HG02798 (cell line): Measurements from ENCODE around the gene TMEM132E.

ENCODE experiments used
- ATAC-seq: cut with Tn5 transposase; IDR thresholded peaks from one replicate; pipeline ENCODE4 v1.9.1; 2021; ENCODE audit warnings: mild to moderate bottlenecking; ENCODE audit not compliant: unreplicated experiment, poor library complexity

Gene TMEM132E

GRCh38 chr17:34568953-34569352 is 10.4 kb upstream of the TMEM132E start:
- ATAC-seq: no peak

- no peak for ATAC-seq
These were observed 9.8 kb upstream of the TMEM132E start for GRCh38 chr17:34569591-34569990.

- no peak for ATAC-seq
These were observed 8.9 kb upstream of the TMEM132E start for GRCh38 chr17:34570506-34570905.

GRCh38 chr17:34571428-34572130 is 7.8 kb upstream of the TMEM132E start:
- no peak for ATAC-seq

GRCh38 chr17:34572483-34572882 is 6.9 kb upstream of the TMEM132E start:
- ATAC-seq: no peak

GRCh38 chr17:34575182-34575581 is 4.2 kb upstream of the TMEM132E start:
- ATAC-seq: no peak

- no peak for ATAC-seq
These were observed 1.4 kb upstream of the TMEM132E start for GRCh38 chr17:34578016-34578415.

- no peak for ATAC-seq
These were observed 746 bp upstream of the TMEM132E start for GRCh38 chr17:34578656-34579016.

- ATAC-seq: no peak
These were observed 750 bp downstream of the TMEM132E start for GRCh38 chr17:34579979-34580684.

- ATAC-seq: no peak
These were observed 1.5 kb downstream of the TMEM132E start for GRCh38 chr17:34580685-34581445.

- no peak for ATAC-seq
These were observed 2.2 kb downstream of the TMEM132E start for GRCh38 chr17:34581446-34582184.

GRCh38 chr17:34582185-34582900 is 3.0 kb downstream of the TMEM132E start:
- ATAC-seq: no peak

- ATAC-seq: no peak
These were observed 3.5 kb downstream of the TMEM132E start for GRCh38 chr17:34582901-34583245.

GRCh38 chr17:34584805-34585416 is 5.5 kb downstream of the TMEM132E start:
- no peak for ATAC-seq

GRCh38 chr17:34586346-34586846 is 7.0 kb downstream of the TMEM132E start:
- no peak for ATAC-seq

- ATAC-seq: no peak
These were observed 8.9 kb downstream of the TMEM132E start for GRCh38 chr17:34588266-34588665.

GRCh38 chr17:34589120-34589965 is 10.0 kb downstream of the TMEM132E start:
- ATAC-seq: no peak

- ATAC-seq: no peak
These were observed 12.6 kb downstream of the TMEM132E start for GRCh38 chr17:34592002-34592401.

- ATAC-seq: no peak
These were observed 17.5 kb downstream of the TMEM132E start for GRCh38 chr17:34596920-34597319.
